HG02588 (cell line): ENCODE results near the gene MORN3.
"Not testable (repeated sequence)": the region's sequence is repeated elsewhere in the genome, so short reads cannot be mapped to it uniquely, and the experiment has no call there.

Experiments used
- ATAC-seq: cut with Tn5 transposase; IDR thresholded peaks from one replicate; pipeline ENCODE4 v1.9.1; 2021; ENCODE audit warnings: mild to moderate bottlenecking, moderate library complexity; ENCODE audit not compliant: unreplicated experiment

The MORN3 gene

DNA sequence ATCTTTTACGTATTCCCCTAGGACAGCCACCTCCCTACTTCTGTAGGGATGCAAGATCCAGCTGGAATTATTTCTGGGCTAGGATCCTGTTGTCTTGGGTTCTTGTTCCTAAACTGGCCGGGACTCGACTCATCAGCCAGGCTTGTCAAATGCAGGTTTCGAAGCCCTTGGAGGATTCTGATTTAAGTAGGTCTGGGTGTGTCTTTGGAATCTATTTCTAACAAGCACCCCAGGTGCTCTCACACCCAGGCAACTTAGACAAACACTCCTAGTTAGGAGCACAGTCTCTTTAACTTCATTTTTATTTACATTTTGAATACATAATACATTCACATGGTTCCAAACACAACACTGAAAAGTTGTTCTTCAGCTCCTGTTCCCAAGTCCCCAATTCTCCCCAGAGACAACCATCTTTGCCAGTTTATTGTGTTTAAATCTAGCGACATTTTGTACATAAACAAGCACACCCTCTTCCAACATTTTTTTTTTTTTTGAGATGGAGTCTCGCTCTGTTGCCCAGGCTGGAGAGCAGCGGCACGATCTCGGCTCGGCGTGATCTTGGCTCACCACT lies 20.9 kb downstream of the MORN3 start:
- ATAC-seq: no peak

DNA sequence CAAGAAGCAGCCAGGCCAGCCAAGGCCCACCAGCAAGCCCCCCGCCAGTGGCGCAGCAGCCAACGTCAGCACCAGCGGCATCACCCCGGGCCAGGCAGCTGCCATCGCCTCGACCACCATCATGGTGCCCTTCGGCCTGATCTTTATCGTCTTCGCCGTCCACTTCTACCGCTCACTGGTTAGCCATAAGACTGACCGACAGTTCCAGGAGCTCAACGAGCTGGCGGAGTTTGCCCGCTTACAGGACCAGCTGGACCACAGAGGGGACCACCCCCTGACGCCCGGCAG lies 28.2 kb downstream of the MORN3 start:
- no peak for ATAC-seq

DNA sequence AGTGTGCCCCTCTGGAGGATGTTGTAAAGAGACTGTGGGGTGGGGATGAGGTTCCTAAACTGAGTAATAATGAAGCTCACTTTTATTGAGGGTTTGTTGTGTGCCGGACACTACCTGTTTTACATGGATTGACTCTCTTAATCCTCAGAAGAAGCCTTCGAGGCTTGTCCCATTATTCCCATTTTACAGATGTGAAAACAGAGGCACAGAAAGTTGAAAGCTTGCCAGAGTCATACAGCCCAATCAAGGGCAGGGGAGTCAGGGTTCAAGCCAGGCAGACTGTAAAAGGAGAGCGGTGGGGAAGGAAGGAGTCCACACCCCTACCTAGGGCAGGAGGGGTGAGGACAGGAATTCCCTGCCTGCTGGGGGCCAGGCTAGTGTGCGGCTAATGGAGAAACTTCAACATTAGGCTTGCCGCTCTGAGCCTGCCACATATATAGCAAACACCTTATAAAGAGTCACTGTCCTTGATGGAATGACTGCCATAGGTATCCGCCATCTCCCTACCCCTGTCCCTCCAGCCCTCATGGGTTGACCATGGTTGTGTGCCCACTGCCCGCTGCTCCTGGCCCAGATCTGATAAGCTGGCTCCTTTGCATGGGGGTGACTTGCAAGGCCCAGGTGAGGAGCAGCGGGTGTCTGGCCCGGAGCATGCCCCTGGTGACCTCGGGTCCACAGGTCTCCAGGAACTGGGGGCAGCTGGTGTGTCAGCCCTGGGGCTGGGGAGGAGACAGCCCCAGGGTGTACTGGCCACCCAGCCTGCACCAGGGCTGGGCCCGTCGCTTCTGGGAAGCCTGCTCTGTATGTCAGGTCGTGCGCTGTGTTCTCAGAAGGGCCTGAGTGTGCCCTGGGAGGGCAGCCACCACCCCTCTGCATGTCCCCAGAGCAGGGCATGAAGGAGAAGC lies 30.9 kb downstream of the MORN3 start:
- no peak for ATAC-seq

DNA sequence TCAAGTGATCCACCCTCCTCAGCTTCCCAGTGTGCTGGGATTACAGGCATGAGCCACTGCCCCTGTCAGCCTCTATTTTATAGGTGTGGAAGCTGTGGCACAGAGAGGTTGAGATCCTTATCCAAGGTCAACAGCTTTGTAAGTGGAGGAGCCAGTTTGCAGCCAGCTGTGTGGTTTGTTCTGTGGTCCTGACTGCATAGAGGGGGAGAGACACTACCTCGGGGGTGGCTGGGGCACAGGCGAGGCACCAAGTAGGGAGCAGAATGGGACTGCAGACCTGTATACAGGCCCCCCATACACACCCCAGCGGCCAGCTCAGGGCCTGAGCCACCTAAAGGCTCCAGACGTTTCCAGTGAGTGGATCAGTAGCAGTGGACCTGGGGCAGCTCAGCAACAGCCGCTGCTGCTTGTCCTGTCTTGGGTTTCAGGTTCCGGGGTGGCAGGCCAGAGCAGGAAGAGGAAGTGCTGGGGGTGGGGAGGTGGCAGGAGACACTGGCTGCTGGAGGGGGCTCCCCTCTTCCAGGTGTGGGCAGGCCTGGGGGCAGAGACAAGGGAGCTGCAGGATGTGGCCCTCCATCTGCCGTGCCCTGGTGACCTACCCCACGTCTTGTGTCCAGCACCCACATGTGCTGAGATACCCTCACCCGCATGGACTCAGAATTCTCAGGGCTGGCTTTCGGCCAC lies 32.1 kb downstream of the MORN3 start:
- peak; percentile 46 for ATAC-seq

DNA sequence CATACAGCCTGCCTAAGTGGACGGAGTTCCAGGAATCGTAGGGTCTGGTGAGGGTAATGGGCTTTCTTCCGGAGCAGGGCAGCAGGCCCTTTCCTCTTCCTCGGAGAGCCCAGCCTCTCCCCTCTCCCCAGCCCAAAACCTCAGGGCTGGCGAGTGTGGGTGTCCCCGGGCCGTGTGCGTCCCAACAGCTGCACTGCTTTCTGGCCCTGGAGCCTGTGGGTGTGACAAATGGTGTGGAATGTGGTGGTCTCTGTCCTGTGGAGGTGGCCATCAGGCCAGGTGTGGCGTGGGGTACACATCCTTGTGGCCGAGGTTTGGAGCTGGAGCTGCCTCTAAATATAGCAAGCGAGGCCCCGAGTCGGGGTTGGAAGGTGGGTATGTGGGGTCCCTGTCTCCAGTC lies 34.6 kb downstream of the MORN3 start:
- ATAC-seq: no peak

DNA sequence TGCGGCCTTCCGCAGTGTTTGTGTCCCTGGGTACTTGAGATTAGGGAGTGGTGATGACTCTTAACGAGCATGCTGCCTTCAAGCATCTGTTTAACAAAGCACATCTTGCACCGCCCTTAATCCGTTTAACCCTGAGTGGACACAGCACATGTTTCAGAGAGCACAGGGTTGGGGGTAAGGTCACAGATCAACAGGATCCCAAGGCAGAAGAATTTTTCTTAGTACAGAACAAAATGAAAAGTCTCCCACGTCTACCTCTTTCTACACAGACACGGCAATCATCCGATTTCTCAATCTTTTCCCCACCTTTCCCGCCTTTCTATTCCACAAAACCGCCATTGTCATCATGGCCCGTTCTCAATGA lies 35.6 kb downstream of the MORN3 start:
- ATAC-seq: not testable (repeated sequence)

DNA sequence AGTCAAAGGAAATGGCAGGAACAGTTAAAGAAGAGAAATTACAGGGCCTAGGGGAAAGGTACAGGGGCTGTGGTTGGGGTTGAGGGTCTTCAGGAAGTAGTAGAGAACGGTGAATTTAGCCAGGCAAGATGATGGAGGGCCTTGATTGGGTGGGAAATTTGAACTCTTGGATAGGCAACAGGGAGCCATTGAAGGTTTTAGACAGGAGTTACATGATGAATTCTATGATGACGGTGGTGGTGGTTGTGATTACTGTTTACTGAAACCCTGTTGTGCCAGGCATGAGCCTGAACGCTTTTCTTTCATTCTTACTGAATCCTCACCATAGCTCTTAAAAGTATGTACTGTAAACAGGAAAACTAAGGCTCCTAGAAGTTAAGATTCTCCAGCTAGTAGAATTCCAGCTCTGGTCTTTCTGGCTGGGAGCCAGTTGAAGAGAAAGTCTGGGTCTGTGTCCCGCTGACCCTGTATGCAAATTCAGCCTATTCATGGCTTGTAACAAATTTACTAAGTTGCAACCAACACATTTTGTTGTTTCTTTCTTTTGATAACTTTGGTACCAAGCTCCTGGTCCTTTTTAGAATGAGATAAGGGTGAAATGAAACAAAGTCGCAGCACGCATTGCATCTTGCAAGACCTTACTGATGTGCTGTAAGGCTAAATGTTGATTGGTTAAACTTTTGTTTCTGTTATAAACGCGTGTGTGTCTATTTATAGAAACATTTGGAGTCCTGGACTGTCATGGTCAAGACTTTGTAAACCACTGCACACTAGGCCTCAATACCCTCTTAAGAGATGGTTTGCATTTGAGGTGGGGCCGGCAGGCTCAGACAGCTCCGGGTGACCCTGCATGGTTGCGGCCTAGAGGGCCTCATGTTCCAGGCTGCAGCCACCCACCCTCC lies 37.1 kb downstream of the MORN3 start:
- no peak for ATAC-seq

DNA sequence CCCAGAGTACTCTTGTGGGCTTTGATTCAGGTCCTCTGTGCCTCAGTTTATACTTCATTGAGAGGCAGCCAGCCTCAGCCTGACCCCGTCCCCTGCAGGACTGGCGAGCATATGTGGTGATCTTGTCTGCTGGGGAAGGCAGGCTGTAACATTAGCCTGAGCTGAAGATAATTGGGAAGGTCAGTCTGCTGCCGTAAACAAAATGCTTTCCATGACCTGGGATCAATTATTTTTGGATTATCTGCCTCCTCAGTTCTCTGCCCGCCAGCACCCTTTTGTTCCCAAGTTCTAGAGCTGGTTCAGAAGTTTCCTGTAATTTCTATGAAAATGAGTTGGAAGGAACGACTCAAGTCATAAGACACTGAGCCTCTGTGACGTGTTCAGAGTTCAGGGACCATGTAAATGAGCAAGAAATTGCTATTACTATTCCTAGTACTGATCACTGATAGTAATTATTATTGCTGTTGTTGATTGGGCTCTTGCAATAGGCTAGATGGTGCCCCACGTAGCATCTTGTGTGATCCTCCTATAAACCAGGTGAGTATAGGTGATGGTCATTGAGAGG lies 38.6 kb downstream of the MORN3 start:
- no peak for ATAC-seq

DNA sequence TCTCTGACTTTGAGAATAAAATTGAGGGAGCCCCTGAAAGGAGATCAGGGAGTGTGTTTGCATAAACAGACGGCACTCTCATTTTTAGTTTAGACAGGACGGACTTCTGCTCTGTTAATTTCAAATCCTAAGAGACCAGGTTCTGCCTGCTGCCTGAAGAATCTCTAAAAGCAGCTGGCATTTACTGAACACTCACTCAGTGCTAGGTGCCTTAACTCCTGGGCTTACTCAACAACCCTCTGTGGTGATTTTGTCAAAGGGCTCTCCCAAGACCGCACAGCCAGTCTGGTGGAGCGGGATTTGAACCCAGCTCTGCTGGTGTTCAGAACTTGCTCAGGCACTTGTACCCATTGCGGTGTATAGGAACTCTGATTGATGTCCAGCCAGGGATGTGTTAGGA lies 40.9 kb downstream of the MORN3 start:
- no peak for ATAC-seq

DNA sequence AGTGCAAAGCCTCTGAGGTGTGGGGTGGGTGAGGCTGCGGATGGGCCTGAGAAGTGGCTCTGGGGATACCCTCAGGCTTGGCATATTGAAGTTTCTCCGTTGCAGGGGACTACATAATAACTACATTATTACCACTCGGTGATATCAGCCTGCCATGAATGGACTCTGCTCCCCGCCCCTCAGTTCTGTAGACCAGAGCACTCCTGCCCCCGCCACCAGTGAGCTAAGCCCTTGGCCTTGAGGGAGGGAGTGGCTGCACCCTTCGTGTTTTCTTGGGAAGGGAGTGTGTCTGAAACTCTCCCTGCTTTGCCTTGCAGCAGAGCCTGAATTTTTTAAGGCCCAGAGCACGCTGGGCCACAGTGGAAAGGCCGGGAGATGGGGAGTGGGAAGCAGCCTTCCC lies 41.4 kb downstream of the MORN3 start:
- no peak for ATAC-seq

DNA sequence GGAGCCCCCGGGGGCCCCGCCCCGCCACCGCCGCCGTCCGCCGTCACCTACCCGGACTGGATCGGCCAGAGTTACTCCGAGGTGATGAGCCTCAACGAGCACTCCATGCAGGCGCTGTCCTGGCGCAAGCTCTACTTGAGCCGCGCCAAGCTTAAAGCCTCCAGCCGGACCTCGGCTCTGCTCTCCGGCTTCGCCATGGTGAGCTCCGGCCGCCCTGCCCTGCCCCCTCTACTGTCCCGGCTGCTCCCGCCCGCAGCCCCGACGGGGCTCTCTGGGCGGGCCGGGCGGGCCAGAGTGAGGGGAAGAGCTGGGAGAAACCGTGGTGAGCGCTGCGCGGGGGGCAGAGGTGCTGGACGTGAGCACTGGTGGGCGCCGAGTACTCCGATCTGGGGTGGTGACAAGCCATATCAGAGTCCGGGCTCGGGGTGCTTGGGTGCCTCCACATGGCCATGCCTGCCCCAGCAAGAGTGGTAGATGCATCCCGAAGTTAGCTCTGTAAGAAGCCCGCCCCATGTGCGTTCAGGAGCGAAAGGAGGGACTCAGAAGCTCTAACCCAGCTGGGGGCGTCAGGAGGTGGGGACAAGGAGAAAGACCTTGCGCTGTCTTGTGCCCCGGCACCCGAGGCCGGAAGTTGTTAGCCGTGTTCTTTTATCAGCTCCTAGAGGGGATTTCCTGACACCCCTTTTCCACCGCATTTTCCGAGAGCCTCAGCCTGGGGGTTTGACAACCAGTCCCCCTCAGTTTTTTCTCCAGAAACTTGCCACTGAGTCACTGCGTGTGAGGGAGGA lies 42.4 kb downstream of the MORN3 start:
- ATAC-seq: peak; percentile 28

DNA sequence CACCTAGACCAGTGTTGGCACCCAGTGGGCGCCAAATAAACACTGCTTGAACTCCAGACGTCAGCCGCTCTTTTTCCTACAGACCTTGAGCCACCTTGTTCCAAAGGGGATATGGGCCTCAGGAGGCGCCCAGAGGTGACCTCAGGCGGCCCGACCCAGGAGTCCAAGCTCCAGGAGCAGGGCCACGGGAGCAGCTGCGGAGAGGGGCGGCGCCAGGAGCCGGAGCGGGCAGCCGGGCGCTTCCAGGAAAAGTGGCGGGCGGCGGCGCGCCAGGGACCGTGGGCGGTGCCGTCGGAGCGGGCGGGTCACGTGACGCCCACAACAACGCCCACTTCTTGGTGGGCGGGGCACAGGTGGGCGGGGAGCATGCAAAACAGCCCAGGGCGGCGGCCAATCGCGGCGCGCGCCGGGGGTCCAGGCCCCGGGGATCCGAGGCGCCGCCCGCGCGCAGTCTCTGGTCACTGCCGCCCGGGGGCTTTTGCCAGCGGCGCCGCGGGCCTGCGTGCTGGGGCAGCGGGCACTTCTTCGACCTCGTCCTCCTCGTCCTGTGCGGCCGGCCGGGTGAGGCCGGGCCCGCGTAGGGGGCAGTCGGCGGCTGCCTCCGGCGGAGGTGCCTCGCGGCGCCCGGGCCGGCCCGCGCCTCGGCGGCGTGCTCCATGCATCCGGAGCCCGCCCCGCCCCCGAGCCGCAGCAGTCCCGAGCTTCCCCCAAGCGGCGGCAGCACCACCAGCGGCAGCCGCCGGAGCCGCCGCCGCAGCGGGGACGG lies 43.2 kb downstream of the MORN3 start, which contains the start of gene ORAI1:
TSS of gene ORAI1 (plus strand) at position 444 of the 766 bp plus-strand sequence.
- ATAC-seq: peak; percentile 65

DNA sequence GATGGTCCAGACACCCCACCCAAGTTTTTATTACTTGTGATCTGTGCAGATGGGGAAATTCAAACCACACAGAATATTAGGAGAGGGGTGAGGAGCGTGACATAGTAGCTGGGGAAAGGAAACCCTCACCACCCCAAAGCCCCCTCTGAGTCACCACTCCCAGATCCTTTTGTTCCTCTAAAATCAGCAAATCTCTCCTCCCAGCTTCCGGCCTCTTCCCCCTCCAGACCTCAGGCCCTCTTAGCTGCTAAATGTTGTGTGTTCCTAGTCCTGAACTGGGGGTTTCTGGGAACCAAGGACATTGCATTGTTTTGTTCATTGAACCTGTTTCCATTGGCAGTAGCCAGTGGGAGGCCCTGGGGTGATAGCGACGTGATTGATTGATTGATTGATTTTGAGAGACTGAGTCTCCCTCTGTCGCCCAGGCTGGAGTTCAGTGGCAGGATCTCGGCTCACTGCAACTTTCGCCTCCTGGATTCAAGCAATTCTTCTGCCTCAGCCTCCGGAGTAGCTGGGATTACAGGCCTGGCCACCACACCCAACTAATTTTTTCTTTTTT lies 49.0 kb downstream of the MORN3 start:
- no peak for ATAC-seq

DNA sequence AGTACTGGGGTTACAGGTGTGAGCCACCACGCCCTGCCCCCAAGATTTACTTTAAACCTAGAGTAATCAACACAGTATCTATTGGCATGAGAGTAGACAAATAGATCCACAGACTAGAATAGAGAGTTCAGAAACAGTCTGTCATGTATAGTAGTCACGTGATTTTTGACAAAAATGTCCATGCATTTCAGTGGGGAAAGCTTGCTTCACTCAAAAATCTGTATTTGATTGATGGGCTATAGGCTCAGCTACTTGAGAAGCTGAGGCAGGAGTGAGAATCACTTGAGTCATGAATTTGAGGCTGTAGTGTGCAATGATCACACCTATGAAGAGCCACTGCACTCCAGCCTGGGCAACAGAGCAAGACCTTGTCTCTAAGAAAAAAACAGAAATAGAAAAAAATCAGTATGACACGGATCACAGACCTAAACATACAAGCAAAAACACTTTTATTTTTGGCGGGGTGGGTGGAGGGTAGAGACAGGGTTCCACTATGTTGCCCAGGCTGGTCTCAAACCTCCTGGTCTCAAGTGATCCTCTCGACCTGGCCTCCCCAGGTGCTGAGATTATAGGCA lies 50.7 kb downstream of the MORN3 start:
- ATAC-seq: no peak

DNA sequence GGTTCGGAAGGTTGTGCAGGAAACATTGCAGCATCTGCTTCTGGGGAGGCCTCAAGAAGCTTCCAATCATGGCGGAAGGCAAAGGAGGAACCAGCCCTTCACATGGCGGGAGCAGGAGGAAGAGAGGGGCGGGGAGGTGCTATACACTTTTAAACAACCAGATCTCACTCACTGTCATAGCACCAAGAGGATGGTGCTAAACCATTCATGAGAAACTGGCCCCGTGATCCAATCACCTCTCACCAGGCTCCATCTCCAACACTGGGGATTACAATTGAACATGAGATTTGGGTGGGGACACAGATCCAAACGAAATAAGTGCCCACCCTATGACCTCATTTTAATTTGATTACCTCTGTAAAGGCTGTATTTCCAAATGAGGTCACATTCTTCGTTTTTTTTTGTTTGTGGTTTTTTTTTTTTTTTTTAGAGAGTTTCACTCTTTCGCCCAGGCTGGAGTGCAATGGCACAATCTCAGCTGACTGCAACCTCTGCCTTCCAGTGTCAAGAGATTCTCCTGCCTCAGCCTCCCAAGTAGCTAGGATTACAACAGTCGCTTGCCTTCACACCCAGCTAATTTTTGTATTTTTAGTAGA lies 54.5 kb downstream of the MORN3 start:
- ATAC-seq: no peak

DNA sequence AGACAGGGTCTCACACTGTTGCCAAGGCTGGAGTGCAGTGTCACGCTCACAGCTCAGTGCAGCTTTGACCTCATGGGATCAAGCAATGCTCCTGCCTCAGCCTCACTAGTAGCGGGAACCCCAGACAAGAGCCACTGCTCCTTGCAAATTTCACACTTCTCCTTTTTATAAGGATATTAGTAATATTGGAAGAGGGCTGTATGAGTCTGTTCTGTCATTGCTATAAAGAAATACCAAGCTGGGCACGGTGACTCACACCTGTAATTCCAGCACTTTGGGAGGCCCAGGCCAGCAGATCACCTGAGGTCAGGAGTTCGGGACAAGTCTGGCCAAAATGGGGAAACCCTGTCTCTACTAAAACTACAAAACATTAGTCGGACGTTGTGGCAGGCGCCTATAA lies 56.0 kb downstream of the MORN3 start:
- no peak for ATAC-seq

DNA sequence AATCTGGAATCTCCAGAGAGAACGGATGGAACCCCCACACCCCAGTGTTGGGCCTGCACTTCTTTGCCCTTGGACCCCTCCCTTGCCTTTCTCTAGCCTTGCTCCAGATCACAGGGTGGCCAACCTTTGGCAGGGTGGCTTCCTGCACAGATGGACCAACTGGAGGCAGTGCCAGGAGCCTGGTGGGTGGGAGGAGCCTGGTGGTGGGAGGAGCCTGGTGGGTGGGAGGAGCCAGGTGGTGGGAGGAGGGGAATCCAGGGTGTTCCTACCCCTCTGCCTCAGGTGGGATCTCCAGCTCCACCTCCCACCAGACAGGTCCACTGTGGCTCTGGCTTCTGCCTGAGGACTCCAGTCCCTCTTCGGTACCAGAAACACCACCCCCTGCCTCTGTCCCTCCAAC lies 58.1 kb downstream of the MORN3 start:
- no peak for ATAC-seq
